MG63 (cell line): Measurements from ENCODE around the gene CCM2. TPM values are rescaled to one million over a fixed set of nuclear protein-coding genes. Genes with fewer than 3 reads are reported as not detected.

ENCODE experiments used
- DNase-seq: peaks from one replicate; pipeline ENCODE4 v3.0.0-alpha.2; 2020
- H3K27me3 ChIP-seq: fragments of 250-450 bp; sonication (Bioruptor Pico); 2 replicates; pipeline ENCODE4 v1.5.1; 2020; ENCODE audit warnings: mild to moderate bottlenecking, moderate library complexity
- H3K36me3 ChIP-seq: fragments of 250-450 bp; sonication (Bioruptor Pico); 2 replicates; pipeline ENCODE4 v1.5.1; 2020; ENCODE audit warnings: mild to moderate bottlenecking, moderate library complexity
- H3K4me3 ChIP-seq: fragments of 250-450 bp; sonication (Bioruptor Pico); 2 replicates; pipeline ENCODE4 v1.5.1; 2020; ENCODE audit warnings: mild to moderate bottlenecking, moderate library complexity
- H3K9me3 ChIP-seq: fragments of 250-450 bp; sonication (Bioruptor Pico); 2 replicates; pipeline ENCODE4 v1.5.1; 2020; ENCODE audit warnings: mild to moderate bottlenecking, moderate library complexity
- total RNA-seq: library from RNA; depleted of rRNA; stranded (reverse); fragments of >200 nt; shearing (Covaris generic); gene quantifications from 2 replicates; pipeline ENCODE4 v1.2.3, GENCODE V29; 2014; ENCODE audit warnings: low replicate concordance; rRNA removed

Gene CCM2
- 43.2 and 50.6 TPM in 2 replicates for total RNA-seq

- Histone ChIP-seq H3K4me3 (peak within 1 kb of the TSS; percentile 84), H3K36me3 (peaks cover 7% of the 10 kb centered on the region), H3K9me3 (no peaks in the 10 kb centered on the region), H3K27me3 (no peaks in the 10 kb centered on the region)
- peak; percentile 68 for DNase-seq
Observed at GRCh38 chr7:45000093-45001032, at the start of gene CCM2. Gene CCM2, plus strand, starts transcription at chr7:45000201. Its CDS starts 133 bp downstream, at chr7:45000334.

GRCh38 chr7:44953156-44953555 is 46.8 kb upstream of the CCM2 start:
- Histone ChIP-seq H3K4me3 (no peak overlapping the region), H3K9me3 (peaks cover 4% of the 10 kb centered on the region; the same call in 1 of the 2 replicates), H3K36me3 (no peaks in the 10 kb centered on the region), H3K27me3 (peaks cover 8% of the 10 kb centered on the region)
- no peak for DNase-seq

DNA sequence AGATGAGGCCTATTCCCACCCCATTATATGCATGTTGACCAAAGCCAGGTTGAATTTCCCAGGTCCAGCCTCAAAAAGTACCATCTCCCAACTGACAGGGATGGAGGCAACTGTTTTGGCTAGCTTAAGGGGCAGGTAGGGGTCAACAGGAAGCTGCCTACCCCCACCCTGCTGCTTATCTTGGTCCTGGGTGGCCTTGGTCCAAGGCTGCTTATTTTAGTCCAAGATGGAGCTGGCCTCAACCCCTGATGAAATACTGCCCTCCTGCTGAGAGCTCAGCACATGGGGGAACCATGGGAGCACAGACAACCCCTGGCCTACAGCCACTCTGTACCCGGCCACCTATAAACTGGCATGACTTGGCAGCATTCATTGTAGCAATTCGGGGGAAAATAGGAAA is 44.3 kb upstream of the CCM2 start:
- Histone ChIP-seq H3K9me3 (peaks cover 4% of the 10 kb centered on the region; the same call in 1 of the 2 replicates), H3K36me3 (no peaks in the 10 kb centered on the region), H3K4me3 (no peak overlapping the region), H3K27me3 (peaks cover 3% of the 10 kb centered on the region; the same call in 1 of the 2 replicates)
- no peak for DNase-seq

DNA sequence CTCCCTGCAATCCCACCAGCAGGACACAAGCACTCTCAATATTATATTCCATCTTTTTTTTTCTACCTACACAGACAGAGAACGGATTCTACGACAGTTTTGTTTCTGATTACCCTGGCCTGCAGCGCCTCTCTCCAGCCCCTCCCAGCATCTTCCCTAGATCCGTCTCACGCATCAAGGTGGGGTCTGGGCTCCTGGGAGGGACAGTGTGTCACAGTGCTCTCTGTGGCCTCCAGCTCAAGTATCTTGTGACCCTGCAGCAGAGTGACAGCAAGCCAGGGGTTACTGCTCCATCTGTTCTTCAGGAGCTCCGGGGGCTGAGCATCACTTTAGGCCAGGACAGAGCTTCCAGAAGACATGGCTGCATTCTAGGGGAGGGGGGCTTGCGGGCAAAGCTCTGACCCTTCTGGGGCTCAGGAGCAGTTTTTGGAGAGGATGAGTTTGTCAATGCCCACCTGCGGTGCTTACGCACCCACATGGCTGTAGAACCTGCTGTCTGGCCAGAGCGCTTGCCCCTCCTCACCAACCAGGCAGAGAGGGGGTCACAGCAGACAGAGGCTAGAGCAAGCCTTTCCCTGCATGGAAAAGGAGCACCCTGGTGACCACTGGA is 43.7 kb upstream of the CCM2 start:
- no peak overlapping the region for H3K4me3 ChIP-seq
- H3K9me3 ChIP-seq: peaks cover 4% of the 10 kb centered on the region; the same call in 1 of the 2 replicates
- no peaks in the 10 kb centered on the region for H3K36me3 ChIP-seq
- DNase-seq: no peak
- peaks cover 3% of the 10 kb centered on the region; the same call in 1 of the 2 replicates for H3K27me3 ChIP-seq

GRCh38 chr7:44958645-44959344 is 41.2 kb upstream of the CCM2 start:
- DNase-seq: no peak
- peaks cover 4% of the 10 kb centered on the region; the same call in 1 of the 2 replicates for H3K9me3 ChIP-seq
- no peak overlapping the region for H3K4me3 ChIP-seq
- H3K36me3 ChIP-seq: no peaks in the 10 kb centered on the region
- no peaks in the 10 kb centered on the region for H3K27me3 ChIP-seq

GRCh38 chr7:44959433-44959951 is 40.5 kb upstream of the CCM2 start:
- Histone ChIP-seq H3K36me3 (no peaks in the 10 kb centered on the region), H3K4me3 (no peak overlapping the region), H3K9me3 (no peaks in the 10 kb centered on the region), H3K27me3 (no peaks in the 10 kb centered on the region)
- no peak for DNase-seq

GRCh38 chr7:44960011-44960580 is 39.9 kb upstream of the CCM2 start:
- no peaks in the 10 kb centered on the region for H3K9me3 ChIP-seq
- no peak overlapping the region for H3K4me3 ChIP-seq
- no peak for DNase-seq
- no peaks in the 10 kb centered on the region for H3K36me3 ChIP-seq
- H3K27me3 ChIP-seq: no peaks in the 10 kb centered on the region

GRCh38 chr7:44961844-44962482 is 38.0 kb upstream of the CCM2 start:
- no peak for DNase-seq
- no peaks in the 10 kb centered on the region for H3K27me3 ChIP-seq
- no peak overlapping the region for H3K4me3 ChIP-seq
- H3K36me3 ChIP-seq: no peaks in the 10 kb centered on the region
- no peaks in the 10 kb centered on the region for H3K9me3 ChIP-seq

- no peak for DNase-seq
- Histone ChIP-seq H3K27me3 (no peaks in the 10 kb centered on the region), H3K36me3 (no peaks in the 10 kb centered on the region), H3K4me3 (no peak overlapping the region), H3K9me3 (no peaks in the 10 kb centered on the region)
Observed at GRCh38 chr7:44962483-44963251, 37.3 kb upstream of the CCM2 start.

GRCh38 chr7:44963364-44964290 is 36.4 kb upstream of the CCM2 start:
- DNase-seq: no peak
- H3K4me3 ChIP-seq: no peak overlapping the region
- no peaks in the 10 kb centered on the region for H3K36me3 ChIP-seq
- no peaks in the 10 kb centered on the region for H3K27me3 ChIP-seq
- H3K9me3 ChIP-seq: no peaks in the 10 kb centered on the region

- H3K36me3 ChIP-seq: no peaks in the 10 kb centered on the region
- no peaks in the 10 kb centered on the region for H3K9me3 ChIP-seq
- DNase-seq: no peak
- no peaks in the 10 kb centered on the region for H3K27me3 ChIP-seq
- no peak overlapping the region for H3K4me3 ChIP-seq
Observed at GRCh38 chr7:44964384-44964830, 35.6 kb upstream of the CCM2 start.

- no peaks in the 10 kb centered on the region for H3K9me3 ChIP-seq
- no peak overlapping the region for H3K4me3 ChIP-seq
- H3K36me3 ChIP-seq: no peaks in the 10 kb centered on the region
- no peak for DNase-seq
- no peaks in the 10 kb centered on the region for H3K27me3 ChIP-seq
Observed at GRCh38 chr7:44964831-44965440, 35.1 kb upstream of the CCM2 start.

DNA sequence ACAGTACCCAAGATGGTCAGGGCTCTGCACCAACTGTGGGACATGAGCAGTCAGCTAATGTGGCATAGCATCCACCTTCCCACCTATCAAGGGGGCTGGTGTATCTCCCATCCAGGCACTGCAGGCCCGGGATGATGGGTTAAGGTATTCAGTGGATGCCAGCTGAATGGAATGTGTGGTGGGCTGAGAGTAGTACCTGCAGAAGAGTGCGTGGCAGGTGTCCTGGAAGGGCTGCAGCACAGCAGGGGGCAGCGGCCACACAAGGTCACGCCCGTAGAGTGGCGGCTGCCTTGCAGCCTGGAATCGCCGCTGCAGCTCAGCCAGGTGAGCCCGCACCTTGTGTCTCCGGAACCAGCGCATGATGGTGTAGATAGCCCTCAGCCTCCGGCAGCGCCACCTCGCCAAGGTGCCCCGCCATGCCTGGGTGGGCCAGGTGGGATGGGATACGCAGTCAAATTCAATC is 34.5 kb upstream of the CCM2 start:
- Histone ChIP-seq H3K36me3 (no peaks in the 10 kb centered on the region), H3K9me3 (no peaks in the 10 kb centered on the region), H3K4me3 (no peak overlapping the region), H3K27me3 (no peaks in the 10 kb centered on the region)
- DNase-seq: no peak
